Stimulated activated CD8-positive, alpha-beta memory T cell treated with anti-CD3 and anti-CD28 coated beads, Interleukin-12 subunit alpha, Interleukin-12 subunit beta, amount 100 ng/mL, for 1 hour (primary cell): Measurements from ENCODE around the gene HIC1.

Source experiments
- DNase-seq: peaks from one replicate; pipeline ENCODE4 v3.0.0-alpha.2; 2020; ENCODE audit warnings: low read depth

HIC1 gene

GRCh38 chr17:2077040-2077439 is 22.1 kb downstream of the HIC1 start:
- no peak for DNase-seq

GRCh38 chr17:2081564-2081963 is 26.7 kb downstream of the HIC1 start:
- DNase-seq = no peak

GRCh38 chr17:2082003-2082781 is 27.3 kb downstream of the HIC1 start:
- no peak for DNase-seq

- no peak for DNase-seq
Measured at GRCh38 chr17:2083613-2084035, 28.7 kb downstream of the HIC1 start.

GRCh38 chr17:2084036-2084765 is 29.3 kb downstream of the HIC1 start:
- DNase-seq = no peak

GRCh38 chr17:2084766-2085647 is 30.1 kb downstream of the HIC1 start:
- no peak for DNase-seq

GRCh38 chr17:2085648-2085949 is 30.7 kb downstream of the HIC1 start:
- no peak for DNase-seq

GRCh38 chr17:2086306-2086705 is 31.4 kb downstream of the HIC1 start:
- DNase-seq = no peak

- no peak for DNase-seq
Measured at GRCh38 chr17:2087597-2088211, 32.8 kb downstream of the HIC1 start.

GRCh38 chr17:2089021-2089422 is 34.1 kb downstream of the HIC1 start:
- no peak for DNase-seq

- no peak for DNase-seq
Measured at GRCh38 chr17:2090210-2090641, 35.3 kb downstream of the HIC1 start.

GRCh38 chr17:2090804-2091534 is 36.1 kb downstream of the HIC1 start:
- no peak for DNase-seq

- DNase-seq = no peak
Measured at GRCh38 chr17:2092253-2092652, 37.4 kb downstream of the HIC1 start.

GRCh38 chr17:2093349-2093748 is 38.4 kb downstream of the HIC1 start:
- DNase-seq = no peak

GRCh38 chr17:2094891-2095535 is 40.1 kb downstream of the HIC1 start:
- no peak for DNase-seq

- DNase-seq = no peak
Measured at GRCh38 chr17:2095536-2095910, 40.6 kb downstream of the HIC1 start.

- no peak for DNase-seq
Measured at GRCh38 chr17:2101448-2102257, 46.8 kb downstream of the HIC1 start.

- DNase-seq = no peak
Measured at GRCh38 chr17:2102931-2103809, 48.3 kb downstream of the HIC1 start.

- DNase-seq = no peak
Measured at GRCh38 chr17:2105663-2106062, 50.8 kb downstream of the HIC1 start.
